K562 (cell line): Measurements from ENCODE around the gene TAOK2. TPM values are rescaled to one million over a fixed set of nuclear protein-coding genes. Genes with fewer than 3 reads are reported as not detected.

Experiments
- ATAC-seq: fragments of 200-7000 bp; cut with Tn5 transposase; 3 replicates; pipeline ENCODE4 v1.9.1; 2020; ENCODE audit warnings: moderate library complexity
- BruUV-seq: library from RNA; stranded (reverse); fragments of 400-500 nt; replicated peaks from 2 replicates; lab custom pipeline; 2021; lab: Mats Ljungman, UMichigan
- CTCF ChIA-PET: fragments of 300-600 bp; formaldehyde crosslinking; extraction: SDS; loops from one replicate; lab custom pipeline; 2021; ENCODE audit warnings: low intra/inter-chr PET ratio; lab: Yijun Ruan, JAX
- POLR2A ChIA-PET: fragments of 300-600, 350-650 bp; sonication (Branson Sonifier 250); formaldehyde crosslinking; extraction: SDS; loops from one replicate; lab custom pipeline; 2021; ENCODE audit warnings: antibody characterized with exemption, inconsistent platforms; lab: Yijun Ruan, JAX
- DNase-seq, 4 experiments: peaks; one replicate each; pipeline versions ENCODE4 v3.0.0 to v3.0.0-alpha.2; 2011 to 2018; ENCODE audit warnings: low spot score in 3 of 4, mixed read lengths in 3 of 4; ENCODE audit errors: extremely low read depth in 1 of 4
- FAIRE-seq: peaks from 2 replicates; lab custom pipeline; 2011; peaks lifted over from hg19 to GRCh38; lab: Jason Lieb, UNC
- H2AFZ ChIP-seq: 2 replicates; pipeline ENCODE4 v1.6.0; 2011; ENCODE audit warnings: low read depth, low read length, control low read depth, inconsistent platforms
- H3K27ac ChIP-seq: fragments of 200-600 bp; 3 replicates; pipeline ENCODE4 v1.8.0; 2011; ENCODE audit warnings: low read depth, mild to moderate bottlenecking, control low read depth, inconsistent platforms, low read length, moderate library complexity, mixed read lengths; ENCODE audit errors: extremely low read depth
- H3K27me3 ChIP-seq, 2 experiments: fragments of 300-600 bp in 1 of 2; 2 replicates in 1 of 2; 3 replicates in 1 of 2; pipeline versions ENCODE4 v1.6.0 to v1.8.0; 2011; ENCODE audit warnings: inconsistent platforms in 2 of 2, low read length in 2 of 2, mild to moderate bottlenecking in 1 of 2, mixed read lengths in 1 of 2, moderate library complexity in 1 of 2; ENCODE audit not compliant: control insufficient read depth in 2 of 2, insufficient read depth in 2 of 2
- H3K36me3 ChIP-seq: fragments of 300-600 bp; 3 replicates; pipeline ENCODE4 v1.8.0; 2011; ENCODE audit warnings: mild to moderate bottlenecking, low read length, inconsistent platforms; ENCODE audit not compliant: control insufficient read depth, insufficient read depth
- H3K4me1 ChIP-seq, 2 experiments: fragments of 200-600 bp in 1 of 2; replicated peaks in 1 of 2; 2 replicates in 1 of 2; 3 replicates in 1 of 2; pipeline versions ENCODE4 v1.5.1 to v1.8.0; 2011; ENCODE audit warnings: inconsistent platforms in 2 of 2, low read length in 2 of 2, mild to moderate bottlenecking in 1 of 2, mixed read lengths in 1 of 2, moderate library complexity in 1 of 2; ENCODE audit not compliant: control insufficient read depth in 2 of 2, insufficient read depth in 2 of 2
- H3K4me2 ChIP-seq: 2 replicates; pipeline ENCODE4 v1.6.1; 2011; ENCODE audit warnings: low read length, control low read depth, inconsistent platforms, mixed read lengths; ENCODE audit not compliant: insufficient read depth
- H3K4me3 ChIP-seq: fragments of 200-600 bp; sonication (generic), shearing (Covaris generic); 2 replicates; pipeline ENCODE4 v1.5.1; 2016; ENCODE audit warnings: control low read depth, inconsistent platforms
- H3K79me2 ChIP-seq: fragments of 200-600 bp; 3 replicates; pipeline ENCODE4 v1.8.0; 2011; ENCODE audit warnings: low read length, inconsistent platforms; ENCODE audit not compliant: control insufficient read depth, insufficient read depth
- H3K9ac ChIP-seq, 2 experiments: 2 replicates each; pipeline versions ENCODE4 v1.6.0 to v1.6.1; 2011; ENCODE audit warnings: low read depth in 2 of 2, low read length in 2 of 2, control low read depth in 1 of 2, inconsistent platforms in 1 of 2, mild to moderate bottlenecking in 1 of 2, mixed read lengths in 1 of 2; ENCODE audit not compliant: insufficient read depth in 1 of 2
- H3K9me1 ChIP-seq: one replicate; pipeline ENCODE4 v1.6.0; 2011; ENCODE audit warnings: inconsistent platforms, mild to moderate bottlenecking, low read length, moderate library complexity; ENCODE audit not compliant: control insufficient read depth, insufficient read depth
- H3K9me3 ChIP-seq: replicated peaks from 2 replicates; pipeline ENCODE4 v1.5.1; 2011; ENCODE audit warnings: low read depth, low read length, inconsistent platforms; ENCODE audit not compliant: control insufficient read depth, insufficient read depth
- H4K20me1 ChIP-seq: replicated peaks from 2 replicates; pipeline ENCODE4 v1.6.1; 2011; ENCODE audit warnings: low read length, inconsistent platforms, mixed read lengths; ENCODE audit not compliant: control insufficient read depth, insufficient read depth
- CLOCK ChIP-seq: fragments of 250-450 bp; sonication (Bioruptor Pico); IDR thresholded peaks from 2 replicates; pipeline ENCODE4 v1.4.0; 2020; ENCODE audit warnings: mild to moderate bottlenecking, moderate library complexity, borderline replicate concordance
- E2F3 ChIP-seq: fragments of 250-450 bp; sonication (Bioruptor Pico); IDR thresholded peaks from 2 replicates; pipeline ENCODE4 v1.4.0; 2020; ENCODE audit warnings: mild to moderate bottlenecking
- EWSR1 ChIP-seq: fragments of 450-650 bp; IDR thresholded peaks from 2 replicates; pipeline ENCODE4 v1.6.1; 2018; ENCODE audit warnings: borderline replicate concordance, mild to moderate bottlenecking, low read depth, moderate library complexity; ENCODE audit not compliant: partially characterized antibody
- FOXM1 ChIP-seq, 2 experiments: fragments of 450-650 bp in 1 of 2; sonication (generic) in 1 of 2; formaldehyde crosslinking in 1 of 2; IDR thresholded peaks; 2 replicates each; pipeline versions ENCODE4 v1.6.1 to v1.9.0; 2017 to 2022; ENCODE audit warnings: low read depth in 2 of 2, mild to moderate bottlenecking in 2 of 2, missing genetic modification reagents in 1 of 2, moderate library complexity in 1 of 2
- MEF2A ChIP-seq: IDR thresholded peaks from 2 replicates; pipeline ENCODE4 v1.6.1; 2011; ENCODE audit warnings: low read depth, mild to moderate bottlenecking, low read length, moderate library complexity; ENCODE audit not compliant: control insufficient read depth
- MXD1 ChIP-seq: fragments of 250-450 bp; sonication (Bioruptor Pico); IDR thresholded peaks from 2 replicates; pipeline ENCODE4 v1.8.0; 2021; ENCODE audit warnings: borderline replicate concordance, mild to moderate bottlenecking, moderate library complexity; ENCODE audit not compliant: poor library complexity, severe bottlenecking
- NFXL1 ChIP-seq: fragments of 450-650 bp; formaldehyde crosslinking; IDR thresholded peaks from 2 replicates; pipeline ENCODE4 v1.4.0; 2021; ENCODE audit warnings: mild to moderate bottlenecking
- PHF20 ChIP-seq: fragments of 450-650 bp; IDR thresholded peaks from 2 replicates; pipeline ENCODE4 v1.6.1; 2018; ENCODE audit not compliant: partially characterized antibody
- POU5F1 ChIP-seq: fragments of 150-350 bp; IDR thresholded peaks from 2 replicates; pipeline ENCODE4 v1.6.1; 2014; ENCODE audit warnings: borderline replicate concordance, low read length, low read depth, mild to moderate bottlenecking; ENCODE audit not compliant: partially characterized antibody
- RBM17 ChIP-seq: fragments of 200-400 bp; formaldehyde crosslinking; IDR thresholded peaks from 2 replicates; pipeline ENCODE4 v1.6.1; 2017; ENCODE audit warnings: low read depth, mild to moderate bottlenecking, low read length, borderline replicate concordance
- TAF15 ChIP-seq: fragments of 200-400 bp; formaldehyde crosslinking; IDR thresholded peaks from 2 replicates; pipeline ENCODE4 v1.6.1; 2017; ENCODE audit warnings: mild to moderate bottlenecking, low read depth, low read length, moderate library complexity
- TAF9B ChIP-seq: fragments of 450-650 bp; IDR thresholded peaks from 2 replicates; pipeline ENCODE4 v1.6.1; 2018; ENCODE audit warnings: mild to moderate bottlenecking; ENCODE audit not compliant: partially characterized antibody
- TSC22D4 ChIP-seq: fragments of 450-650 bp; IDR thresholded peaks from 2 replicates; pipeline ENCODE4 v1.6.1; 2016; ENCODE audit warnings: missing genetic modification characterization, missing biosample characterization, control low read depth
- XRCC3 ChIP-seq: fragments of 450-650 bp; IDR thresholded peaks from 2 replicates; pipeline ENCODE4 v1.6.1; 2017; ENCODE audit warnings: mild to moderate bottlenecking, moderate library complexity
- ZBED1 ChIP-seq: IDR thresholded peaks from 2 replicates; pipeline ENCODE4 v1.6.1; 2014
- ZBTB7A ChIP-seq: IDR thresholded peaks from 2 replicates; pipeline ENCODE4 v1.6.1; 2011; ENCODE audit warnings: low read depth, mild to moderate bottlenecking, low read length, moderate library complexity, borderline replicate concordance; ENCODE audit not compliant: control insufficient read depth
- ZNF384 ChIP-seq: IDR thresholded peaks from 2 replicates; pipeline ENCODE4 v1.6.1; 2012; ENCODE audit warnings: low read depth, low read length, improper control_type of control experiment
- ZNF436 ChIP-seq: fragments of 250-450, 450-650 bp; sonication (Bioruptor Pico); formaldehyde crosslinking; IDR thresholded peaks from 2 replicates; pipeline ENCODE4 v1.7.0; 2020; ENCODE audit warnings: mild to moderate bottlenecking
- ZNF79 ChIP-seq: fragments of 250-450 bp; sonication (Bioruptor Pico); IDR thresholded peaks from 2 replicates; pipeline ENCODE4 v1.4.0; 2020; ENCODE audit warnings: low read depth, mild to moderate bottlenecking, moderate library complexity
- WGBS: fragments of 100-300 bp; shearing (Covaris generic); methylation state at CpG from one replicate; pipeline ENCODE4 v1.1.6; 2016; ENCODE audit warnings: low coverage, mixed read lengths; ENCODE audit not compliant: insufficient coverage; ENCODE audit errors: missing lambda C conversion rate; 5-methylcytosine and 5-hydroxymethylcytosine counted together
- in situ Hi-C: fragments of 300-500 bp; cut with MboI; formaldehyde crosslinking; loops from 4 replicates; pipeline ENCODE4 v1.15.0; 2018; ENCODE audit warnings: inconsistent platforms, mixed read lengths
- intact Hi-C: fragments of 100-400 bp; cut with micrococcal nuclease; formaldehyde crosslinking; loops from 2 replicates; pipeline ENCODE4 v1.14.2; 2022
- polyA plus RNA-seq, 8 experiments: library from polyadenylated mRNA; depleted of rRNA in 4 of 8; stranded (reverse) in 5 of 8; unstranded in 3 of 8; fragments of >200 nt; fragmentation: Nextera tagmentation in 2 of 8; fragmentation: Illumina TruSeq in 1 of 8; extraction: Ambion mirVana in 2 of 8; extraction: Trizol in 1 of 8; gene quantifications; 2 replicates each; pipeline versions ENCODE4 v1.2.1 to v1.2.3, GENCODE V29; 2011 to 2014; ENCODE audit warnings: inconsistent platforms in 1 of 8, missing spikeins in 1 of 8
- total RNA-seq, 7 experiments: library from RNA; depleted of rRNA in 6 of 7; stranded (reverse); fragments of >200 nt in 6 of 7; fragmentation: Illumina TruSeq in 2 of 7; extraction: Trizol in 2 of 7; gene quantifications; 2 replicates each; pipeline versions ENCODE4 v1.2.1 to v1.2.3, GENCODE V29; 2011 to 2021; ENCODE audit warnings: low replicate concordance in 1 of 7

Gene TAOK2
- total and polyA plus RNA-seq, 9 of the 15 experiments (the other 6 are each of a cell fraction or from before 2014, with no cell fraction given), result 0.10 to 41.8 (median 13.7) TPM

GRCh38 chr16:30026449-30026848 is 52.8 kb downstream of the TAOK2 start:
- CTCF ChIA-PET, result no interaction called here
- H4K20me1 ChIP-seq, result peaks cover 13% of the 10 kb centered on the region; the same call in 1 of the 2 replicates
- DNase-seq (no peak), ATAC-seq (no peak), FAIRE-seq (no peak)
- H3K9ac ChIP-seq, result peak overlapping the region in 1 of 2 experiments; percentile 35; a peak in 2 of 4 replicates
- no peak overlapping the region for H3K4me3 ChIP-seq
- H3K9me1 ChIP-seq, result peaks cover 4% of the 10 kb centered on the region
- 4% methylated on average over 15 of the region's 18 CpGs for WGBS
- H3K4me1 ChIP-seq, result peaks cover 0 to 34% of the 10 kb centered on the region in 2 experiments; a peak in 2 of 5 replicates
- in situ Hi-C loops (loop anchor here (10.0 kb wide), 1 partner anchor 332 kb away; no protein-coding TSS in a partner anchor), intact Hi-C loops (loop anchor here (10.0 kb wide), 1 partner anchor 212 kb away; the partner anchor contains the start of genes PAGR1 and PRRT2)
- POLR2A ChIA-PET, result interaction anchor here (0.6 kb wide), 1 partner anchor 154 kb away, joined by 5 read pairs; no protein-coding TSS in a partner anchor
- H3K27me3 ChIP-seq, result peaks cover 17 to 77% of the 10 kb centered on the region in 2 experiments
- no peaks in the 10 kb centered on the region for H3K9me3 ChIP-seq
- H3K4me2 ChIP-seq, result no peak overlapping the region
- no peaks in the 10 kb centered on the region for H3K79me2 ChIP-seq
- no peak overlapping the region for H3K27ac ChIP-seq
- BruUV-seq, result no TSS peak
- no peak overlapping the region for H2AFZ ChIP-seq
- H3K36me3 ChIP-seq, result no peaks in the 10 kb centered on the region
- no peak for TF ChIP-seq MEF2A
- no peak for TF ChIP-seq ZNF79 (CRISPR knock-in tag)
- TF ChIP-seq POU5F1, result no peak
- TF ChIP-seq TAF9B, result no peak
- TF ChIP-seq TAF15, result no peak
- TF ChIP-seq PHF20, result no peak
- TF ChIP-seq ZNF384, result no peak
- no peak for TF ChIP-seq MXD1 (CRISPR knock-in tag)
- no peak for TF ChIP-seq E2F3 (CRISPR knock-in tag)
- no peak for TF ChIP-seq EWSR1
- TF ChIP-seq XRCC3, result no peak
- no peak for TF ChIP-seq ZBED1
- no peak for TF ChIP-seq ZBTB7A
- no peak for TF ChIP-seq RBM17
- TF ChIP-seq TSC22D4, result no peak
- no peak for TF ChIP-seq ZNF436 (CRISPR knock-in tag)
- no peak for TF ChIP-seq CLOCK (CRISPR knock-in tag)
- no peak for TF ChIP-seq FOXM1 (IDR thresholded peaks at IDR 0.05; ENCODE audit: low read depth)
- TF ChIP-seq FOXM1 (CRISPR knock-in tag; IDR thresholded peaks at IDR 0.05; ENCODE audit: low read depth), result no peak
- no peak for TF ChIP-seq NFXL1
